ENCODE measurements around the gene PLN. TPM values are rescaled to one million over a fixed set of nuclear protein-coding genes. Genes with fewer than 3 reads are reported as not detected.

The PLN gene
- total and polyA plus RNA-seq, 4 donors, result 1.6 to 12.3 (median 6.7) TPM

- DNase-seq (no peak), ATAC-seq (ENCODE audit: insufficient read depth, low FRiP score) (no peak)
- Histone ChIP-seq H3K27ac (ENCODE audit: low read depth in 1 of 2, low read length in 1 of 2) (peak overlapping the region in 1 of 2 donors; percentile 83), H3K27me3 (ENCODE audit: control insufficient read depth in 3 of 3, insufficient read depth in 3 of 3, low read length in 2 of 3) (no peaks in the 10 kb centered on the region), H3K9ac (ENCODE audit: insufficient read depth in 1 of 2, low read length in 2 of 2) (no peak overlapping the region), H3K4me3 (no peak overlapping the region), H3K4me1 (ENCODE audit: control insufficient read depth in 5 of 5, insufficient read depth in 5 of 5, low read length in 5 of 5) (peaks cover 0 to 13% (median 0%) of the 10 kb centered on the region in 5 donors), H3K9me3 (ENCODE audit: control insufficient read depth in 4 of 4, insufficient read depth in 3 of 4, low read length in 3 of 4) (peaks cover 0 to 4% (median 2%) of the 10 kb centered on the region in 4 donors), H3K36me3 (ENCODE audit: control insufficient read depth in 4 of 4, insufficient read depth in 4 of 4, low read length in 4 of 4) (peaks cover 0 to 23% (median 12%) of the 10 kb centered on the region in 4 donors)
- no peak for TF ChIP-seq CTCF (IDR thresholded peaks at IDR 0.05; ENCODE audit: control extremely low read depth, extremely low read depth)
- WGBS, 2 donors, result 93% methylated on average over 5 of the region's 5 CpGs
These were observed 41.9 kb upstream of the PLN start for GRCh38 chr6:118506071-118506638.

GRCh38 chr6:118507636-118508035 is 40.5 kb upstream of the PLN start:
- Histone ChIP-seq H3K4me3 (no peak overlapping the region), H3K36me3 (ENCODE audit: control insufficient read depth in 4 of 4, insufficient read depth in 4 of 4, low read length in 4 of 4) (peaks cover 0 to 14% (median 5%) of the 10 kb centered on the region in 4 donors), H3K27ac (ENCODE audit: low read depth in 1 of 2, low read length in 1 of 2) (peak overlapping the region in 1 of 2 donors; percentile 83), H3K9me3 (ENCODE audit: control insufficient read depth in 4 of 4, insufficient read depth in 3 of 4, low read length in 3 of 4) (peaks cover 0 to 3% (median under 1%) of the 10 kb centered on the region in 4 donors), H3K27me3 (ENCODE audit: control insufficient read depth in 3 of 3, insufficient read depth in 3 of 3, low read length in 2 of 3) (no peaks in the 10 kb centered on the region), H3K4me1 (ENCODE audit: control insufficient read depth in 5 of 5, insufficient read depth in 5 of 5, low read length in 5 of 5) (peaks cover 0 to 13% (median 0%) of the 10 kb centered on the region in 5 donors), H3K9ac (ENCODE audit: insufficient read depth in 1 of 2, low read length in 2 of 2) (no peak overlapping the region)
- WGBS, 2 donors, result 94 to 100% methylated on average over 1 of the region's 1 CpG
- no peak for DNase-seq
- TF ChIP-seq CTCF (IDR thresholded peaks at IDR 0.05; ENCODE audit: control extremely low read depth, extremely low read depth), result no peak
- no peak for ATAC-seq (ENCODE audit: insufficient read depth, low FRiP score)

- H3K36me3 ChIP-seq (ENCODE audit: control insufficient read depth in 4 of 4, insufficient read depth in 4 of 4, low read length in 4 of 4), result peaks cover 0 to 6% (median 3%) of the 10 kb centered on the region in 4 donors
- no peaks in the 10 kb centered on the region for H3K9me3 ChIP-seq (ENCODE audit: control insufficient read depth in 4 of 4, insufficient read depth in 3 of 4, low read length in 3 of 4)
- no peak overlapping the region for H3K9ac ChIP-seq (ENCODE audit: insufficient read depth in 1 of 2, low read length in 2 of 2)
- no peak for TF ChIP-seq CTCF (IDR thresholded peaks at IDR 0.05; ENCODE audit: control extremely low read depth, extremely low read depth)
- H3K27ac ChIP-seq (ENCODE audit: low read depth in 1 of 2, low read length in 1 of 2), result no peak overlapping the region
- no peak overlapping the region for H3K4me3 ChIP-seq
- no peaks in the 10 kb centered on the region for H3K27me3 ChIP-seq (ENCODE audit: control insufficient read depth in 3 of 3, insufficient read depth in 3 of 3, low read length in 2 of 3)
- 65 to 85% methylated on average over 3 of the region's 3 CpGs for WGBS, 2 donors
- peaks cover 0 to 13% (median 0%) of the 10 kb centered on the region in 5 donors for H3K4me1 ChIP-seq (ENCODE audit: control insufficient read depth in 5 of 5, insufficient read depth in 5 of 5, low read length in 5 of 5)
- DNase-seq (peak in 2 of 3 donors; percentile 37 to 48), ATAC-seq (ENCODE audit: insufficient read depth, low FRiP score) (no peak)
These were observed 39.0 kb upstream of the PLN start for GRCh38 chr6:118509009-118509617.

Data from lung (tissue), 12 donors.